Neuronal stem cell (in vitro differentiated cells): ENCODE data around the gene ODF2.

Source experiments
- DNase-seq: peaks from one replicate; pipeline ENCODE4 v3.0.0-alpha.2; 2013; ENCODE audit warnings: low spot score
- H2AFZ ChIP-seq: one replicate; pipeline ENCODE4 v1.6.1; 2013; ENCODE audit warnings: mild to moderate bottlenecking, low read length, inconsistent platforms
- H2AK5ac ChIP-seq: 2 replicates; pipeline ENCODE4 v1.6.1; 2013; ENCODE audit warnings: low read depth, mild to moderate bottlenecking, inconsistent platforms, low read length, moderate library complexity, mixed read lengths
- H2BK120ac ChIP-seq: 2 replicates; pipeline ENCODE4 v1.6.1; 2013; ENCODE audit warnings: low read depth, mild to moderate bottlenecking, inconsistent platforms, low read length, moderate library complexity, mixed read lengths
- H2BK12ac ChIP-seq: one replicate; pipeline ENCODE4 v1.6.1; 2013; ENCODE audit warnings: low read length, inconsistent platforms
- H2BK15ac ChIP-seq: 2 replicates; pipeline ENCODE4 v1.6.1; 2013; ENCODE audit warnings: mild to moderate bottlenecking, low read length, inconsistent platforms, mixed read lengths
- H2BK5ac ChIP-seq: one replicate; pipeline ENCODE4 v1.6.1; 2013; ENCODE audit warnings: inconsistent platforms, mild to moderate bottlenecking, low read length, moderate library complexity
- H3K14ac ChIP-seq: one replicate; pipeline ENCODE4 v1.6.1; 2013; ENCODE audit warnings: low read length, inconsistent platforms
- H3K18ac ChIP-seq: 2 replicates; pipeline ENCODE4 v1.6.1; 2013; ENCODE audit warnings: low read length, inconsistent platforms
- H3K23ac ChIP-seq: 2 replicates; pipeline ENCODE4 v1.6.1; 2013; ENCODE audit warnings: low read depth, mild to moderate bottlenecking, mixed read lengths, low read length, inconsistent platforms; ENCODE audit not compliant: poor library complexity
- H3K27ac ChIP-seq: replicated peaks from 3 replicates; pipeline ENCODE4 v1.5.1; 2013; ENCODE audit warnings: low read length, inconsistent platforms
- H3K27me3 ChIP-seq, 3 experiments: 2 replicates each; pipeline ENCODE4 v1.6.1; 2013; ENCODE audit warnings: low read length in 3 of 3, mild to moderate bottlenecking in 2 of 3, inconsistent platforms in 1 of 3, low read depth in 1 of 3, mixed read lengths in 1 of 3, moderate library complexity in 1 of 3; ENCODE audit not compliant: control insufficient read depth in 3 of 3, insufficient read depth in 3 of 3
- H3K36me3 ChIP-seq, 2 donors: replicated peaks in 1 of 2; 2 replicates each; pipeline ENCODE4 v1.6.1; 2013; ENCODE audit warnings: low read length in 2 of 2; ENCODE audit not compliant: control insufficient read depth in 2 of 2, insufficient read depth in 2 of 2
- H3K4ac ChIP-seq: 2 replicates; pipeline ENCODE4 v1.6.1; 2013; ENCODE audit warnings: inconsistent platforms, mild to moderate bottlenecking, low read length, moderate library complexity
- H3K4me1 ChIP-seq, 2 donors: 1 replicate in 1 of 2; 2 replicates in 1 of 2; pipeline ENCODE4 v1.6.1; 2013; ENCODE audit warnings: low read length in 2 of 2, low read depth in 1 of 2; ENCODE audit not compliant: control insufficient read depth in 2 of 2, insufficient read depth in 1 of 2
- H3K4me2 ChIP-seq: one replicate; pipeline ENCODE4 v1.6.1; 2013; ENCODE audit warnings: mild to moderate bottlenecking, low read length, inconsistent platforms; ENCODE audit not compliant: insufficient read depth, poor library complexity, severe bottlenecking
- H3K4me3 ChIP-seq, 2 donors: 2 replicates each; pipeline ENCODE4 v1.5.1; 2013; ENCODE audit warnings: low read length in 2 of 2, mild to moderate bottlenecking in 2 of 2, inconsistent platforms in 1 of 2, moderate library complexity in 1 of 2
- H3K79me1 ChIP-seq: one replicate; pipeline ENCODE4 v1.6.1; 2013; ENCODE audit warnings: low read depth, mild to moderate bottlenecking, inconsistent platforms, low read length, moderate library complexity
- H3K9ac ChIP-seq: one replicate; pipeline ENCODE4 v1.6.1; 2013; ENCODE audit warnings: mild to moderate bottlenecking, low read depth, low read length, inconsistent platforms; ENCODE audit not compliant: poor library complexity
- H3K9me3 ChIP-seq, 2 donors: replicated peaks in 1 of 2; 2 replicates each; pipeline versions ENCODE3 to v1.6.1; 2013; ENCODE audit warnings: low read length in 2 of 2, mild to moderate bottlenecking in 2 of 2, inconsistent platforms in 1 of 2, low read depth in 1 of 2, mixed read lengths in 1 of 2, moderate library complexity in 1 of 2; ENCODE audit not compliant: control insufficient read depth in 2 of 2, insufficient read depth in 1 of 2
- H4K8ac ChIP-seq: one replicate; pipeline ENCODE4 v1.6.1; 2013; ENCODE audit warnings: low read depth, mild to moderate bottlenecking, inconsistent platforms, low read length, moderate library complexity
- H4K91ac ChIP-seq: one replicate; pipeline ENCODE4 v1.6.1; 2013; ENCODE audit warnings: low read length, low read depth, mild to moderate bottlenecking, inconsistent platforms; ENCODE audit not compliant: poor library complexity
- WGBS, 2 donors: extraction: QIAGEN DNeasy Blood & Tissue Kit; methylation state at CpG; one replicate each; pipeline ENCODE4 v1.1.7; 2013; ENCODE audit warnings: missing lambda C conversion rate in 2 of 2, mixed read lengths in 1 of 2; ENCODE audit not compliant: insufficient read length in 2 of 2, insufficient replicate concordance in 1 of 2; ENCODE audit errors: extremely low coverage in 2 of 2; 5-methylcytosine and 5-hydroxymethylcytosine counted together

ODF2 gene

DNA sequence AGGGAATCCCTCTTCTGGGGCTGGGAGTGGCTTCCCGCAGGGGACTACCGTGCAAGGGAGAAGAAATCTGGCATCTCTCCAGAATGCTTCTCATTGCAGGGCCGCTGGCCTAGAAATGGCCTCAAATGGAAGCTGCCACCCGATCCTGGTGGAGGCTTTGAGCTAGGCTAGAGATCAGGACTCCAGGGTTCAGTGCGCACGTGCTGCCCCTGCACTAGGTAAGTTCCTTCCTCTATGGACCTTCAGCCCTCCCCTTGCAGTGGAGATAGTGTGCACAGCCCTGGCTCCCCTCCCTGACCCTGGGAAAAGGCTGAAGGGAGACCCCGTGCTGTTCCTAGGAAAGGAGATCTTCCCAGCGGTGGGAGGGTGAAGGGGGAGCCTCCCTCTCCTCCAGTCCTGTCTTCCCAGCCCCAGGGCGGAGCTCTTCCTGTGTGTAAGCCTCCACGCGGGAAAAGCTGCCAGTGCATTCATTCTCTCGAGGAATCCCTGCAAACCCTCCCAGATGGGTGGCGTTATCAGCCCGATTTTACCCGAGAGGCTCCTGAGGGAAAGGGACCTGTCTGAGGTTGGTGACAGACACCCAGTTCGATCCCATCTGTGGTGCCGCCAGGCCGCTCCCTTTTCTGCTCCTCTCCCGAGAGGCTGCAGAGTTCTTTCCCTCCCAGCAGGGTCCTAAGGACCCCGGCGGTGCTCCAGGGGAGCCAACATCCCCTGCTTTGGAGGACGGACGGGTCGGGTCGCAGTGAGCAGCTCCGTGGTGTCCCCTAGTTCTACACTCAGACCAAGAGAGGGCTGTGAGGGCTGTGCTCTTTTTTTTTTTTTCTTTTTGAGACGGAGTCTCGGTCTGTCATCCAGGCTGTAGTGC, 36.5 kb upstream of the ODF2 start:
- Histone ChIP-seq H3K4ac (no peak overlapping the region), H3K27me3 (peaks cover 0 to 71% (median 15%) of the 10 kb centered on the region in 3 experiments), H4K8ac (no peak overlapping the region), H2AK5ac (peak overlapping the region; percentile 14), H3K14ac (no peak overlapping the region), H3K4me3 (no peak overlapping the region), H3K9ac (no peak overlapping the region), H2BK12ac (peak overlapping the region; percentile 84), H3K36me3 (peaks cover 0 to 8% of the 10 kb centered on the region in 2 donors), H2BK15ac (no peak overlapping the region), H3K79me1 (peaks cover 3% of the 10 kb centered on the region), H3K4me2 (no peak overlapping the region), H3K23ac (no peak overlapping the region), H3K27ac (no peak overlapping the region), H2BK5ac (peak overlapping the region; percentile 5), H2AFZ (peak overlapping the region; percentile 53), H3K9me3 (peaks cover 0 to under 1% of the 10 kb centered on the region in 2 donors), H2BK120ac (no peak overlapping the region), H3K18ac (peak overlapping the region; percentile 76), H4K91ac (no peak overlapping the region), H3K4me1 (peaks cover 7 to 15% of the 10 kb centered on the region in 2 donors)
- WGBS, 2 donors: no CpG with 5 or more reads among the region's 28 CpGs
- DNase-seq: no peak

DNA sequence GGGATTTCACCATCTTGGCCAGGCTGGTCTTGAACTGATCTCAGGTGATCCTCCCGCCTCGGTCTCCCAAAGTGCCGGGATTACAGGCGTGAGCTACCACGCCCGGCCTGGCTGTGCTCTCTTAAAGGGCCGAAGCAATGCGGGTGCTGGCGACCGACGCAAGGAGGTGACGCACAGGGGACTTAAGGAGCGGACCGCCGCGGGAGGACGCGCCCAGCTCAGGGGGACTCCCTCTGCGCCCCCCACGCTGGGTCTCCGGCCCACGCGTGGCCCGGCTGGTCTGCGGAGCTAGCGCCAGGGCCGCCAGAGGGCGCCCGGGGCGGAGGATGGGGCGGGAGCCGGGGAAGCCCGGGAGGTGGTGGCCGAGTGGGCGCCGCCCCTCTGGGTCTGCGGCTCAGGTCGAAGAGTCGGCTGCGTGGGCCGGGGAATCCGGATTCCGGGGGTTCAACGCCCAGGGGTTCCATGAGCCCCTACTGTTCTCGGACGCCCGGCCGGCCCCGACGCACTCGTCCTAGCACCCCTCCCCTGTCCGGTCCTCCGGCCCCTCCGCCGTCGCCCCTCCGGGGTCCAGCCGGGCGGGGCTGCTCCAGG, 35.7 kb upstream of the ODF2 start:
- Histone ChIP-seq H2BK12ac (no peak overlapping the region), H3K14ac (peak overlapping the region; percentile 8), H3K4ac (no peak overlapping the region), H3K9me3 (peaks cover 0 to 2% of the 10 kb centered on the region in 2 donors), H3K36me3 (peaks cover 0 to 12% of the 10 kb centered on the region in 2 donors), H2BK15ac (peak overlapping the region; percentile 85), H4K8ac (peak overlapping the region; percentile 43), H2BK5ac (peak overlapping the region; percentile 75), H3K23ac (peak overlapping the region; percentile 95), H3K18ac (peak overlapping the region; percentile 80), H3K27me3 (peaks cover 0 to 66% (median 15%) of the 10 kb centered on the region in 3 experiments), H3K4me1 (peaks cover 7 to 15% of the 10 kb centered on the region in 2 donors), H2AFZ (peak overlapping the region; percentile 100), H2AK5ac (no peak overlapping the region), H3K9ac (peak overlapping the region; percentile 70), H4K91ac (no peak overlapping the region), H3K4me3 (peak overlapping the region; percentile 82 to 88), H3K79me1 (peaks cover 3% of the 10 kb centered on the region), H3K27ac (no peak overlapping the region), H2BK120ac (peak overlapping the region; percentile 47), H3K4me2 (peak overlapping the region; percentile 97)
- no CpG with 5 or more reads among the region's 59 CpGs for WGBS, 2 donors
- peak; percentile 62 for DNase-seq

DNA sequence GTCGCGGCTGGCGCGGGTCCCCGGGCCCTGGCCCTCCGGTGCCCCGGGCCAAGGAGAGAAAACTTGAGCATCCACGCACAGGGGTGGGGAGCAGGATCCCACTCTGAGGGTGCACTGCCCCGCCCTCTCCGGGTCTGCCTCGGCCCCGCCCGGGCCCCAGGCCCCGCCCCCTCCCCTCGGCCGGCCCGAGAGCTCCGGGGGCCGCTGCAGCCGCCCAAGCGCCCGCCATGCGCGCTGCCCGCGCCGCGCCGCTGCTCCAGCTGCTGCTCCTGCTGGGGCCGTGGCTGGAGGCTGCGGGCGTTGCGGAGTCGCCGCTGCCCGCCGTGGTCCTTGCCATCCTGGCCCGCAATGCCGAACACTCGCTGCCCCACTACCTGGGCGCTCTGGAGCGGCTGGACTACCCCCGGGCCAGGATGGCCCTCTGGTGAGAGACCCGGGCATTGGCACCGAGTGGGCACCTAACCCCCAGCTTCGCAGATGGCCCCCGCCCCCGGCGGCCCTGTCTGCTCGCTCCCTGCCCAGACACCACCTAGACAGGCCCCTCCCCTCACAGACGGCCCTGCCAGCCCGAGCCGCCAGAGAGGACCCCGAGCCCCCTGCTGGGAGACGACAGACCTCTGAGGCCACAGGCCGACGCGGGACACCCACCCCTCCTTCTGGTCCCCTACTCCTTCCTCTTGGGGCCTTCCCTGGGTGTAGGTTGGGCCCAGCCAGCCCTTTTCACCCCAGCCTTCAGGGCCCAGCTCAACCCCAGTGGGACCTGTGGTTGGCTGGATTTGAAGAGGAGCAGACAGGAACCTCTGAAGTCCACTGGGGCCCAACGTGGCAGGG, 34.9 kb upstream of the ODF2 start, which contains the start of gene CERCAM:
Gene CERCAM, plus strand, starts transcription at position 207 of the 831 bp plus-strand sequence. Its CDS starts 21 bp downstream, at position 228.
- H3K27ac ChIP-seq: no peak within 1 kb of the TSS
- peak within 1 kb of the TSS; percentile 47 for H2BK120ac ChIP-seq

More for the DNA sequence above, 34.9 kb upstream of the ODF2 start, which contains the start of gene CERCAM:
- Histone ChIP-seq H2BK15ac (peak within 1 kb of the TSS; percentile 85), H3K4ac (no peak within 1 kb of the TSS), H2AK5ac (peak within 1 kb of the TSS; percentile 83), H3K4me3 (peak within 1 kb of the TSS; percentile 82 to 88), H3K9ac (peak within 1 kb of the TSS; percentile 81), H2AFZ (peak within 1 kb of the TSS; percentile 100), H3K9me3 (peaks cover 0 to 2% of the 10 kb centered on the region in 2 donors), H3K23ac (peak within 1 kb of the TSS; percentile 95), H3K4me1 (peaks cover 7 to 15% of the 10 kb centered on the region in 2 donors), H3K18ac (peak within 1 kb of the TSS; percentile 96), H4K91ac (no peak within 1 kb of the TSS), H3K79me1 (peaks cover 3% of the 10 kb centered on the region), H2BK5ac (peak within 1 kb of the TSS; percentile 75), H3K14ac (peak within 1 kb of the TSS; percentile 98), H4K8ac (peak within 1 kb of the TSS; percentile 43), H3K4me2 (peak within 1 kb of the TSS; percentile 97), H2BK12ac (peak within 1 kb of the TSS; percentile 84), H3K27me3 (peaks cover 0 to 62% (median 15%) of the 10 kb centered on the region in 3 experiments), H3K36me3 (peaks cover 0 to 14% of the 10 kb centered on the region in 2 donors)
- WGBS, 2 donors: no CpG with 5 or more reads among the region's 59 CpGs
- peak; percentile 48 for DNase-seq
